IPS-20b (cell line): Measurements from ENCODE around the gene ALDH1L1.

ENCODE experiments used
- H3K27ac ChIP-seq: one replicate; pipeline ENCODE4 v1.5.1; 2013; ENCODE audit warnings: low read length
- H3K27me3 ChIP-seq: 2 replicates; pipeline ENCODE4 v1.6.1; 2013; ENCODE audit warnings: mild to moderate bottlenecking, low read length, inconsistent platforms; ENCODE audit not compliant: insufficient read depth
- H3K36me3 ChIP-seq: 2 replicates; pipeline ENCODE4 v1.6.1; 2013; ENCODE audit warnings: low read depth, mild to moderate bottlenecking, inconsistent platforms, low read length, moderate library complexity; ENCODE audit not compliant: insufficient read depth
- H3K4me1 ChIP-seq: 2 replicates; pipeline ENCODE4 v1.6.1; 2013; ENCODE audit warnings: mild to moderate bottlenecking, control low read depth, inconsistent platforms, low read length, moderate library complexity; ENCODE audit not compliant: insufficient read depth
- H3K4me3 ChIP-seq: 2 replicates; pipeline ENCODE4 v1.5.1; 2013; ENCODE audit warnings: mild to moderate bottlenecking, low read length, inconsistent platforms
- H3K9ac ChIP-seq: 2 replicates; pipeline ENCODE4 v1.6.1; 2013; ENCODE audit warnings: low read depth, mild to moderate bottlenecking, inconsistent platforms, low read length, moderate library complexity
- H3K9me3 ChIP-seq: 2 replicates; pipeline ENCODE4 v1.6.1; 2013; ENCODE audit warnings: mild to moderate bottlenecking, low read depth, low read length, inconsistent platforms; ENCODE audit not compliant: insufficient read depth

ALDH1L1 gene

GRCh38 chr3:126207166-126207565 lies 26.8 kb upstream of the ALDH1L1 start:
- Histone ChIP-seq H3K27me3 (peaks cover 10% of the 10 kb centered on the region), H3K9me3 (no peaks in the 10 kb centered on the region), H3K27ac (no peak overlapping the region)

DNA sequence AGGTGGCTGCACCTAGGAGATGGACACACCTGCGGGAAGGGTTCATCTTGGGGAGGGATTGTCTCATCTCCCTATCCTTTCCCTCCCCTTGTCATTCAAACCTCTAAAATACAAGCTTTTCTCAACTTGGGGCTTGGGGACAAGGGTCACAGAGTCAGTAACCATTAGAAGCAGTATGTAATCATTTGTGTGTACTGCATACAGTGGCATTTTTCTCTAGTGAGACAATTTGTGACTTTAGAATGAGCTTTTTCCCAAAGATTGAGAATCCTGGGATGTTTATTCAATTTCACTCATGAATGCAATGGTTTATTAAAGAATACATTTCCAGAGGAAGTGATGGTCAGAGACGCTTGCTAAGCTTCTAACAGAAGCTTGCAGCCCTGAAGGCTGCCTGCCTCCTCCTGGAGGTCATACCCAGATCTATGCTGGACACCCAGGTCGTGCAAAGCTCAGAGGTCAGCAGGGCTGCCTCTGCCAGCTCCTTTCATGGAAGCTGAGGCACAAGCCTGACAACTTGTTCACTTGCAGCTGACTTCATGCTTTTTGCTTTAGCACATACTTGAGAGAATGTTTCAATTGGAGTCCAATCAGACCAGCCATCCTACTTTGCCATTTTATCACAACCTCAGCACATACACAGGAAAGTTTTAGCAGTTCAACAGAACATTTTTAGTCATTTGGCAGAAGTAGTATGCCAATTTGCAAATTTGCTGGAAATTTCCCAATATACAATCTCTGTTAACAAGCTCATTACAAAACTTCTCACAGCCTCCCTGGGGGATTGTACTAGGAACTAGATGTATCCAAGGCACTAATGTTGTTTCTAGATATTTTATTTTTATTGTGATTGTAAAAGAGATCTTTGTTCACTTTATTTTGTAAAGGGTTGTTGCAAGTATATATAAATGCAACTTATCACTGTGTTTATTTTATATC lies 25.6 kb upstream of the ALDH1L1 start:
- Histone ChIP-seq H3K9me3 (no peaks in the 10 kb centered on the region), H3K4me1 (no peaks in the 10 kb centered on the region), H3K27ac (no peak overlapping the region)

More at GRCh38 chr3:126207166-126207565, 26.8 kb upstream of the ALDH1L1 start:
- H3K4me1 ChIP-seq: no peaks in the 10 kb centered on the region; the same call in 1 of the 2 replicates
- no peak overlapping the region for H3K9ac ChIP-seq
- H3K4me3 ChIP-seq: no peak overlapping the region
- no peaks in the 10 kb centered on the region for H3K36me3 ChIP-seq

DNA sequence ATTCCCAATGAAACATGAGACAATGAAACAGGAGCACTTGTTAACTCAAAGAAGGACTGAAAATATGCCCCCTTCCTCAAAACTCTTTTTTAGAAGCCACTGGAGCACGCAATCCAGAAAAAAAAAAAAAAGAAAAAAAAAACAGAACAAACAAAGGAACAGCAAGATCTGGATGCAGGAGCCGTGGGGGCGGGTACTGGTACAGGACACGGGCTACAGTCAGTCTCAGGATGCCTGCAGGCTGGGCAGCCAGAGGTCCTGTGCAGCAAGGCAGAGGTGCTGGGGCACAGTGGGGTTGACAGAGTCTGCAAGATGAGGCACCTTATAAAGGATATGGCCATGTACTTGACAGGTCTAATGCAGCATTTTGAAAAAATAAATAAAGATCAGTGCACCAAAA lies 22.3 kb upstream of the ALDH1L1 start:
- no peaks in the 10 kb centered on the region for H3K27me3 ChIP-seq
- H3K36me3 ChIP-seq: no peaks in the 10 kb centered on the region
- no peak overlapping the region for H3K9ac ChIP-seq
- H3K27ac ChIP-seq: no peak overlapping the region
- no peaks in the 10 kb centered on the region for H3K4me1 ChIP-seq
- H3K9me3 ChIP-seq: no peaks in the 10 kb centered on the region
- H3K4me3 ChIP-seq: no peak overlapping the region

More for the DNA sequence above, 25.6 kb upstream of the ALDH1L1 start:
- Histone ChIP-seq H3K9ac (no peak overlapping the region), H3K36me3 (no peaks in the 10 kb centered on the region), H3K27me3 (0 out of 2 replicates have a peak, but pooled peaks cover 3% of the 10 kb centered on the region), H3K4me3 (no peak overlapping the region)

DNA sequence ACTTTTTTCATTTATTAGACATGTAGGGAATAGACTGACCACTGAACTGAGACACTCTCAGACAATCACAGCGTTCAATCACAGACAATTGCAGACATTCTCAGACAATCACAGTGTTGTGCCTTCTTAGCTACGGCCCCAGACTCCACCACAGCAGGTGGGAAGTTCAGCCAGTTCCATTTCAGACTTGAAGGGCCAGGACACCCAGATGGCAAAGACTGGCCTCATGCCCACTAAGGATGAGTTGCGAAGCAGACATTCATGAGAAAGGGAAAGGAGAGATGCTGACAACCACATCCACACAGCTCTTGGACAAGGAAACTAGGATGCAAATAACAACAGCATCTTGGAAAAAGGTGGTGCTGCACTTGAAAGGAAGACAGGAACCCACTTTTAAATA lies 21.9 kb upstream of the ALDH1L1 start:
- Histone ChIP-seq H3K4me3 (no peak overlapping the region), H3K9me3 (no peaks in the 10 kb centered on the region), H3K36me3 (no peaks in the 10 kb centered on the region), H3K9ac (no peak overlapping the region), H3K4me1 (no peaks in the 10 kb centered on the region), H3K27ac (no peak overlapping the region), H3K27me3 (no peaks in the 10 kb centered on the region)

- no peak overlapping the region for H3K9ac ChIP-seq
- no peak overlapping the region for H3K27ac ChIP-seq
- H3K36me3 ChIP-seq: no peaks in the 10 kb centered on the region
Observed at GRCh38 chr3:126201168-126201567, 20.8 kb upstream of the ALDH1L1 start.

GRCh38 chr3:126200534-126200933 lies 20.1 kb upstream of the ALDH1L1 start:
- no peaks in the 10 kb centered on the region for H3K4me1 ChIP-seq
- no peak overlapping the region for H3K4me3 ChIP-seq
- H3K27me3 ChIP-seq: no peaks in the 10 kb centered on the region

More at GRCh38 chr3:126201168-126201567, 20.8 kb upstream of the ALDH1L1 start:
- Histone ChIP-seq H3K4me1 (no peaks in the 10 kb centered on the region), H3K4me3 (no peak overlapping the region), H3K27me3 (no peaks in the 10 kb centered on the region), H3K9me3 (no peaks in the 10 kb centered on the region)

GRCh38 chr3:126199256-126199655 lies 18.9 kb upstream of the ALDH1L1 start:
- Histone ChIP-seq H3K9ac (no peak overlapping the region), H3K4me1 (no peaks in the 10 kb centered on the region), H3K4me3 (no peak overlapping the region), H3K27me3 (no peaks in the 10 kb centered on the region), H3K27ac (no peak overlapping the region), H3K9me3 (peaks cover 14% of the 10 kb centered on the region), H3K36me3 (no peaks in the 10 kb centered on the region)

More at GRCh38 chr3:126200534-126200933, 20.1 kb upstream of the ALDH1L1 start:
- 0 out of 2 replicates have a peak, but pooled peaks cover under 1% of the 10 kb centered on the region for H3K9me3 ChIP-seq
- H3K36me3 ChIP-seq: no peaks in the 10 kb centered on the region
- H3K27ac ChIP-seq: no peak overlapping the region
- H3K9ac ChIP-seq: no peak overlapping the region

DNA sequence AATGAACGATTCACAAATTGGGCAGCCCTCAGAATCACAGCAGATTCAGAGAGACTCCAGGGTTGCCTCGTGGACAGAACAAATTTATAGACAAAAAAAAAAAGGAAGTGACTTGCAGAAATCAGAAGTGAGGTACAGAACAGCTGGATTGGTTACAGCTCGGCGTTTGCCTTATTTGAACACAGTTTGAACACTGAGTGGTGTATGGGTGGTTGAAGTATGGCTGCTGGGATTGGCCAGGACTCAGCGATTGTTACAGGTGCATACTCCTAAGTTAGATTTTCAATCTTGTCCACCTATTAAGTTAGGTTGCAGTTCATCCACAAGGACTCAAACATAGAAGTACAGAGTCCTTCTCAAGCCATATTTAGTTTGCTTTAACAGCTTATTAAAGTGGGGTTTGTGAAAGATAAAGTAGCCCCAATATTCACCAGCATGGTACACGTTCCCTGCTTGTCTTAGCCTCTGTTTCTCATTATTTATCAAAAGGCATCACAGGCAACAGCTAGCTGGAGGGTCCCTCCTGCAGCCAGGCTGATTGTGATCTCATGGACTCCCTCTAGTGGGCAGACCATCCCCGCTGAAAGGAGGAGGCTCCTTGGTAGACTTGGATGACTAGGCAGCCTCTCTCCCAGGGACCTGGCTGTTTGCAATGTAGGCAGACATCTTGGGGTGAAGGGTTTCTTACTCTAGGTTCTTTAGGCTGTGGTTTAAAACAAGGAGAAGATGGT lies 17.6 kb upstream of the ALDH1L1 start:
- H3K9me3 ChIP-seq: peaks cover 26% of the 10 kb centered on the region
- no peak overlapping the region for H3K27ac ChIP-seq
- H3K4me1 ChIP-seq: no peaks in the 10 kb centered on the region
- H3K27me3 ChIP-seq: no peaks in the 10 kb centered on the region
- H3K4me3 ChIP-seq: no peak overlapping the region
- H3K36me3 ChIP-seq: no peaks in the 10 kb centered on the region
- no peak overlapping the region for H3K9ac ChIP-seq

GRCh38 chr3:126197343-126197742 lies 17.0 kb upstream of the ALDH1L1 start:
- Histone ChIP-seq H3K36me3 (no peaks in the 10 kb centered on the region), H3K27ac (no peak overlapping the region), H3K9ac (no peak overlapping the region), H3K9me3 (peaks cover 33% of the 10 kb centered on the region), H3K27me3 (no peaks in the 10 kb centered on the region), H3K4me3 (no peak overlapping the region), H3K4me1 (no peaks in the 10 kb centered on the region)

- Histone ChIP-seq H3K4me3 (no peak overlapping the region), H3K9ac (no peak overlapping the region), H3K4me1 (no peaks in the 10 kb centered on the region), H3K27ac (no peak overlapping the region), H3K36me3 (no peaks in the 10 kb centered on the region), H3K9me3 (peaks cover 39% of the 10 kb centered on the region), H3K27me3 (no peaks in the 10 kb centered on the region)
Observed at GRCh38 chr3:126194713-126195305, 14.4 kb upstream of the ALDH1L1 start.

- H3K27ac ChIP-seq: no peak overlapping the region
- H3K36me3 ChIP-seq: no peaks in the 10 kb centered on the region
- no peak overlapping the region for H3K9ac ChIP-seq
- no peaks in the 10 kb centered on the region for H3K27me3 ChIP-seq
- H3K4me3 ChIP-seq: no peak overlapping the region
- H3K9me3 ChIP-seq: peaks cover 39% of the 10 kb centered on the region
- H3K4me1 ChIP-seq: 0 out of 2 replicates have a peak, but pooled peaks cover 3% of the 10 kb centered on the region
Observed at GRCh38 chr3:126191246-126191645, 10.9 kb upstream of the ALDH1L1 start.
